B cell (primary cell): ENCODE results near the gene STAT5B. TPM values are rescaled to one million over a fixed set of nuclear protein-coding genes. Genes with fewer than 3 reads are reported as not detected.
A peak's percentile ranks its signal among the peaks of the same experiment; 100 is the strongest.

Experiments used
- ATAC-seq: fragments of 200-7000 bp; cut with Tn5 transposase; one replicate; pipeline ENCODE4 v1.10.0; 2021; ENCODE audit warnings: low read depth, mild to moderate bottlenecking, moderate number of reproducible peaks, moderate library complexity
- CTCF ChIA-PET: fragments of 350-600 bp; sonication (Branson Sonifier 250); formaldehyde crosslinking; loops from one replicate; lab custom pipeline; 2021; ENCODE audit warnings: antibody characterized with exemption, inconsistent platforms; lab: Charles Lee
- POLR2A ChIA-PET: fragments of 350-600 bp; sonication (Branson Sonifier 250); formaldehyde crosslinking; loops from one replicate; lab custom pipeline; 2021; ENCODE audit warnings: antibody characterized with exemption; lab: Charles Lee
- DNase-seq: peaks from one replicate; pipeline ENCODE4 v3.0.0; 2013
- H2AFZ ChIP-seq: 2 replicates; pipeline ENCODE4 v1.6.1; 2012; ENCODE audit warnings: mild to moderate bottlenecking, low read depth, low read length; ENCODE audit not compliant: insufficient read depth, poor library complexity, severe bottlenecking
- H3K27ac ChIP-seq, 2 donors: 1 replicate in 1 of 2; 2 replicates in 1 of 2; pipeline ENCODE4 v1.5.1; 2012 to 2013; ENCODE audit warnings: low read length in 2 of 2, mild to moderate bottlenecking in 2 of 2, moderate library complexity in 1 of 2
- H3K27me3 ChIP-seq, 4 experiments: fragments of 200-600 bp in 1 of 4; sonication (generic) in 1 of 4; replicated peaks in 1 of 4; 1 replicate in 2 of 4; 2 replicates in 2 of 4; pipeline versions ENCODE4 v1.6.1 to v1.7.0; 2013 to 2016; ENCODE audit warnings: low read length in 3 of 4, mild to moderate bottlenecking in 2 of 4, mixed read lengths in 1 of 4, moderate library complexity in 1 of 4; ENCODE audit not compliant: insufficient read depth in 4 of 4, control insufficient read depth in 3 of 4; ENCODE audit errors: control extremely low read depth in 1 of 4
- H3K36me3 ChIP-seq, 2 experiments: replicated peaks in 1 of 2; 1 replicate in 1 of 2; 2 replicates in 1 of 2; pipeline versions ENCODE4 v1.6.1 to v1.7.1; 2013; ENCODE audit warnings: low read length in 1 of 2; ENCODE audit not compliant: insufficient read depth in 2 of 2, control insufficient read depth in 1 of 2; ENCODE audit errors: control extremely low read depth in 1 of 2, extremely low read depth in 1 of 2
- H3K4me1 ChIP-seq, 2 donors: fragments of 200-600 bp in 1 of 2; sonication (generic) in 1 of 2; 1 replicate in 1 of 2; 2 replicates in 1 of 2; pipeline versions ENCODE4 v1.5.1 to v1.6.1; 2013 to 2017; ENCODE audit warnings: low read length in 2 of 2; ENCODE audit not compliant: control insufficient read depth in 2 of 2, insufficient read depth in 2 of 2
- H3K4me2 ChIP-seq: replicated peaks from 2 replicates; pipeline ENCODE3; 2012; ENCODE audit warnings: mild to moderate bottlenecking, low read depth, low read length; ENCODE audit not compliant: poor library complexity, severe bottlenecking
- H3K4me3 ChIP-seq, 5 experiments: fragments of 200-600 bp in 1 of 5; sonication (generic) in 1 of 5; 1 replicate in 3 of 5; 2 replicates in 2 of 5; pipeline versions ENCODE4 v1.5.1 to v1.7.0; 2011 to 2016; ENCODE audit warnings: low read length in 4 of 5, mild to moderate bottlenecking in 4 of 5, low read depth in 2 of 5, control low read depth in 1 of 5, moderate library complexity in 1 of 5; ENCODE audit not compliant: insufficient read depth in 1 of 5; ENCODE audit errors: control extremely low read depth in 1 of 5, extremely low read depth in 1 of 5
- H3K79me2 ChIP-seq: fragments of 200-600 bp; sonication (generic); one replicate; pipeline ENCODE4 v1.6.0; 2016; ENCODE audit warnings: low read length; ENCODE audit not compliant: control insufficient read depth, insufficient read depth
- H3K9ac ChIP-seq: fragments of 200-600 bp; sonication (generic); 2 replicates; pipeline ENCODE4 v1.6.1; 2017; ENCODE audit warnings: mild to moderate bottlenecking, low read length, moderate library complexity
- H3K9me3 ChIP-seq, 3 donors: one replicate each; pipeline versions ENCODE4 v1.6.1 to v1.7.1; 2013; ENCODE audit warnings: low read length in 2 of 3; ENCODE audit not compliant: control insufficient read depth in 2 of 3, insufficient read depth in 1 of 3; ENCODE audit errors: control extremely low read depth in 1 of 3
- H4K20me1 ChIP-seq: 2 replicates; pipeline ENCODE4 v1.6.0; 2012; ENCODE audit warnings: mild to moderate bottlenecking, low read length; ENCODE audit not compliant: insufficient read depth, control insufficient read depth, poor library complexity, severe bottlenecking
- H3K27ac Mint-ChIP-seq: one replicate; pipeline ENCODE4 v1.8.0; 2021; ENCODE audit warnings: mixed read lengths
- H3K27me3 Mint-ChIP-seq: one replicate; pipeline ENCODE4 v1.8.0; 2021; ENCODE audit warnings: mixed read lengths
- H3K4me1 Mint-ChIP-seq: one replicate; pipeline ENCODE4 v1.8.0; 2021; ENCODE audit warnings: mixed read lengths
- H3K4me3 Mint-ChIP-seq: one replicate; pipeline ENCODE4 v1.8.0; 2021; ENCODE audit warnings: mixed read lengths
- H3K9me3 Mint-ChIP-seq: one replicate; pipeline ENCODE4 v1.8.0; 2022; ENCODE audit warnings: mixed read lengths; ENCODE audit not compliant: insufficient read depth
- CTCF ChIP-seq: fragments of 200-600 bp; IDR thresholded peaks from one replicate; pipeline ENCODE4 v1.8.0; 2022; ENCODE audit warnings: antibody characterized with exemption, mild to moderate bottlenecking
- EZH2 ChIP-seq: IDR thresholded peaks from 2 replicates; pipeline ENCODE4 v1.6.1; 2012; ENCODE audit warnings: borderline replicate concordance, low read depth, mild to moderate bottlenecking, moderate library complexity, low read length; ENCODE audit not compliant: insufficient read depth, poor library complexity, severe bottlenecking
- WGBS: methylation state at CpG from one replicate; pipeline ENCODE4 v1.1.5; 2013; ENCODE audit warnings: missing lambda C conversion rate; ENCODE audit not compliant: insufficient coverage; 5-methylcytosine and 5-hydroxymethylcytosine counted together
- intact Hi-C: fragments of 100-400 bp; cut with micrococcal nuclease; formaldehyde crosslinking; loops from one replicate; pipeline ENCODE4 v1.10.0; 2022
- polyA plus RNA-seq: library from polyadenylated mRNA; depleted of rRNA; stranded (reverse); fragments of >200 nt; gene quantifications from 2 replicates; pipeline ENCODE4 v1.2.3, GENCODE V29; 2012
- total RNA-seq, 2 donors: library from RNA; stranded (reverse); fragments of 120-200 nt in 1 of 2; gene quantifications; 1 replicate in 1 of 2; 2 replicates in 1 of 2; pipeline versions ENCODE4 v1.2.3 to v1.2.4, GENCODE V29; 2013 to 2022

The STAT5B gene
- total and polyA plus RNA-seq, 2 donors (not counting 1 experiment from before 2014, with no cell fraction given), result 70.0 to 103 TPM

GRCh38 chr17:42313389-42313772 is 37.2 kb upstream of the STAT5B start:
- intact Hi-C loops, result loop anchor here (2.0 kb wide), 1 partner anchor 93 kb away; no protein-coding TSS in a partner anchor
- no peaks in the 10 kb centered on the region for H3K79me2 ChIP-seq
- POLR2A ChIA-PET, result interaction anchor here (0.7 to 2.3 kb wide), 4 partner anchors 25 to 144 kb away, joined by 3 to 12 read pairs (median 6); partner anchors contain the start of genes STAT3 and STAT5A

More at GRCh38 chr17:42313389-42313772, 37.2 kb upstream of the STAT5B start:
- DNase-seq (no peak), ATAC-seq (no peak)
- no peak overlapping the region for H3K9ac ChIP-seq
- H4K20me1 ChIP-seq, result peaks cover 14% of the 10 kb centered on the region
- H3K27me3 ChIP-seq, result no peaks in the 10 kb centered on the region
- Mint-ChIP-seq H3K4me1 (peaks cover 51% of the 10 kb centered on the region), H3K9me3 (no peaks in the 10 kb centered on the region), H3K27ac (peak overlapping the region; percentile 80), H3K4me3 (peak overlapping the region; percentile 26), H3K27me3 (no peaks in the 10 kb centered on the region)
- WGBS, result no CpG with 5 or more reads among the region's 4 CpGs
- H3K4me3 ChIP-seq, result no peak overlapping the region
- no peaks in the 10 kb centered on the region for H3K9me3 ChIP-seq
- H3K4me2 ChIP-seq, result peak overlapping the region; percentile 95
- no peak for TF ChIP-seq CTCF
- TF ChIP-seq EZH2, result no peak
- peaks cover 0 to 46% of the 10 kb centered on the region in 2 experiments for H3K36me3 ChIP-seq
- no peak overlapping the region for H3K27ac ChIP-seq
- H3K4me1 ChIP-seq, result peaks cover 44 to 52% of the 10 kb centered on the region in 2 donors
- CTCF ChIA-PET, result interaction anchor here (0.5 to 20.6 kb wide), 14 partner anchors 9 to 217 kb away, joined by 3 to 546 read pairs (median 5); partner anchors contain the start of gene STAT3
- H2AFZ ChIP-seq, result no peak overlapping the region
